Erythroblast (primary cell): ENCODE measurements around the gene PADI4.

ENCODE experiments used
- GATA1 ChIP-seq: IDR thresholded peaks from 2 replicates; pipeline ENCODE4 v1.6.1; 2011; ENCODE audit warnings: low read depth, mild to moderate bottlenecking, control low read depth, low read length, moderate library complexity
- POLR2A ChIP-seq: IDR thresholded peaks from 2 replicates; pipeline ENCODE4 v1.6.1; 2011; ENCODE audit warnings: mild to moderate bottlenecking, low read length

DNA sequence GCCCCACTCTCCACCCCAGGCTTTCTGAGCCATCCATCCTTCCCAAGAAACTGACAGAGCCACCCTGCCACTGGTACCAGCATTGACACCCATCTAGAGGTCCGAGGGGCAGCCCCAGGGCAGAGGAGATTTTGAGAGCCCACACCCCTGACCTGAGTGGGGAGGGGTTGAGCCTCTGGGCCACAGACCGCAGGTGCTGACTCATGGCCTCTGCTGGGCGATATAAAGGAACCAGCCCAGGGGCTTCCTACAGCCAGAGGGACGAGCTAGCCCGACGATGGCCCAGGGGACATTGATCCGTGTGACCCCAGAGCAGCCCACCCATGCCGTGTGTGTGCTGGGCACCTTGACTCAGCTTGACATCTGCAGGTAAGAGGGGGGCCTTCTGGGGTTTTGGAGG, at the start of gene PADI4:
- TF ChIP-seq POLR2A (no peak), GATA1 (no peak)
